Inflammatory macrophage (primary cell): ENCODE data around the gene UBE2V1.
"Not testable (repeated sequence)": the region's sequence is repeated elsewhere in the genome, so short reads cannot be mapped to it uniquely, and the experiment has no call there.

ENCODE experiments used
- DNase-seq, 2 donors: peaks; one replicate each; pipeline ENCODE4 v3.0.0-alpha.2; 2020 to 2022

The UBE2V1 gene

DNA sequence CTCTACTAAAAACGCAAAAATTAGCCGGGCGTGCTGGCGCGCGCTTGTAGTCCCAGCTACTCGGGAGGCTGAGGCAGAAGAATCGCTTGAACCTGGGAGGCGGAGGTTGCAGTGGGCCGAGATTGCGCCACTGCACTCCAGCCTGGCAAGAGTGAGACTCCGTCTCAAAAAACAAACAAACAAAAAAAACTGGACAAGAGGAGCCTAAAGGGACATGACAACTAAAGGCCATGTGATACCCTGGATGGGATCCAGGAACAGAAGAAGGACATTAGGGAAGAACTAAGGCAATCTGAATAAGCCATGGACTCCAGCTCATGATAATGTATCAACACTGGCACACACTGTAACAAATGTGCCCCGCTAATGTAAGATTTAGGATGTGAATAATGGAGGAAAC lies 24.8 kb upstream of the UBE2V1 start:
- DNase-seq = not testable (repeated sequence)

DNA sequence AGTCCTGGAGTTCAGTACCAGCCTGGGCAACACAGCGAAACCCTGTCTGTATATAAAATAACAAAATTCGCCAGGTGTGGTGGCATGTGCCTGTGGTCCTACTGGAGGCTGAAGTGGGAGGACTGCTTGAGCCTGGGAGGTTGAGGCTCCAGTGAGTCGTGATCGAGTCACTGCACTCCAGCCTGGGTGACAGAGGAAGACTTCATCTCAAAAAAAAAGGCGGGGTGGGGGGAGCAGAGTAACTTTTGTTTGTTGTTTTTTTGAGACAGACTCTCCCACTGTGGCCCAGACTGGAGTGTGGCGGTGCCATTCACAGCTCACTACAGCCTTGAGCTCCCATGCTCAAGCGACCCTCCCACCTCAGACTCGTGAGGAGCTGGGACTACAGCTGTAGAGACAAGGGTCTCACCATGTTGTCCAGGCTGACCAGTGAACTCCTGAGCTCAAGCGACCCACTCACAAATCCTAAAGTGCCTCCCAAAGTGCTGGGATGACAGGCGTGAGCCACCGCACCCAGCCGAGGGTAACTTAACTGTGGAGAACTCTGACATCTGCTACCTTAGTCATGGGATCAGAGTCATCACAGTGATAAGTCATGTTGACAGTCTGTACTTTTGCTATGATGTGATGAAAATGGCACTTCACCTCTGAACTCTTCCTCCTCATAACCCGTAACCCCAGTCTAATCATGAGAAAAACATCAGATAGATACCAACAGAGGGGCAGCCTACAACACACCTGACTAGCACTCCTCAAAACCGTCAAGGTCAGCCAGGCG lies 24.1 kb upstream of the UBE2V1 start:
- DNase-seq = no peak

DNA sequence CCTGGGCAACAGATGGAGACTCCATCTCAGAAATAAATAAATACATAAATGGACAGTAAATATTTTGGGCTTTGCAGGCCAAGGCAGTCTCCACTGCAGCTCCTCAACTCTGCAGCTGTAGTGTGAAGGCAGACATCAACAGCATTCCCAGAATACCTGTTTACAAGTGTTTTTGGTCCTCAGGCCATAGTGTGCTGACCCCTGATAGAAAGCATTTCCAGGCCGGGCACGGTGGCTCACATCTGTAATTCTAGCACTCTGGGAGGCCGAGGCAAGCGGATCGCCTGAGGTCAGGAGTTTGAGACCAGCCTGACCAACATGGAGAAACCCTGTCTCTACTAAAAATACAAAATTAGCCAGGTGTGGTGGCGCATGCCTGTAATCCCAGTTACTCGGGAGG lies 22.2 kb upstream of the UBE2V1 start:
- DNase-seq = not testable (repeated sequence)

DNA sequence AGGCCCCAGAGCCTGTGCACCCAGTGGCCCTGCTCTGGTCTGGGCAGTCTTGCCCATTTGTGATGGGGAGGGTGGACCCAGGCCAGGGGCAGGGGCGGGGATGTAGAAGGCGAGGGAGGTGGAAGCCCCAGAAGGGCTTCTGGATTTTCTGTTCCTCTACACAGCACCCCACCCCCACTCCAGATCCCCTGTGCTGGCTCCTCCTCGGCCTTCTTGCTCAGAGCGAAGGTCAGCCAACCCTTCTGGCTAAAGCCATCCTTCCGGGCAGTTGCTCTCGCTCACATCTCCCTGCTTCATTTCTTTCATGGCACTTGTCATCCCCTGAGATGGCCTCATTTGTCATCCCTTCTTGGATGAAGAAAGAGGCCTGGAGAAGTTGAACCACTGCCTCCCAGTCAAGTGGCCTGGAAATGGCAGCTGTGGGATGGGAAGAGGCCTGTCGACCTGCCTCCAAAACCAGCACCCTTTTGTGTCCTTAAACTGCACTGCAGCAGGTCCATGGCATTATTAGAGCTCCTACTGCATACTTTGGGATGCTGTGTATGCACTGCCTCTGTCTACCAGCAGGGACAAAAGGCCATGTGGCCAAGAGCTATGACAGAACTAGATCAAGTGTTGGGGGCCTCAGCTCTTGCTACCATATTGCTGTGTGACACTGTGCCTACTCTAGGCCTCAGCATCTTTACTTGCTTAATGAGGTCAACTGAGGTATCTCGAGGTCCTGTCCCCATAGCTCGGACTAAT lies 20.7 kb upstream of the UBE2V1 start:
- no peak for DNase-seq

DNA sequence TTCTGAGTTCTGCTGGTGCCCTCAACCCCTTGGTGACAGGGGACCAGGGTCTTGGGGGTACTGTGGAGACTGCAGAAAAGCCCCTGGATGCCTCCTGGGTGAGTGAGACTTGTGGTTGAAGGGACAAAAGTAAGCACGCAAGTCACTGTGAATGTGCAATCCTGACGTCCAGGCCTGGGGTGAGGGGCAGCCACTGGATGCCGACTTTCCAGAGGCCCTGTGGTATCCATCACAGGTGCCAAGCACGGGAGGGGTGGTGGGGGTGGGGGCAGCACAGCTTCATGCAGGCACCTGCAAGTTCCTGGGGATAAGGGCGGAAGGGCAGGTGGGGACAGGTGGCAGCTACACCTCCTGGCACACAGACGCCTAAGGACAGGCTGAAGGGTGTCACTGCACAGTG lies 20.1 kb upstream of the UBE2V1 start:
- no peak for DNase-seq

DNA sequence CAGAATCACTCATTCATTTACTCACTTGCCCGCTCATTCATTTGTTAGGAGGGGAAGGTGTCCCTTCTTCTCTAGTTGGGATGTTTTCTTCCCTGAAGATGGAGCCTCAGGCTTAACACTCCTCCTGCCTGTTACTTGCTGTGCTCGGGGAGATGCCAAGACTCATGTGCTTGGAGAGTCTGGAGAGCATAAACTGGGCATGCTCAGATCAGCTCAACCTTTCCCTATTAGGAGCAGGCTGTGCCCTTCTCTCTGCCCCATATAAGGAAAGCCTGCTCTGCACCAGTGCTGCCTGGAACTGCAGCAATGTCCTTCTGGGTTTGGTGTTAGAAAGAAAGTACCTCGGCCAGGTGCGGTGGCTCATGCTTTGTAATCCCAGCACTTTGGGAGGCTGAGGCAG lies 18.0 kb upstream of the UBE2V1 start:
- DNase-seq = no peak

DNA sequence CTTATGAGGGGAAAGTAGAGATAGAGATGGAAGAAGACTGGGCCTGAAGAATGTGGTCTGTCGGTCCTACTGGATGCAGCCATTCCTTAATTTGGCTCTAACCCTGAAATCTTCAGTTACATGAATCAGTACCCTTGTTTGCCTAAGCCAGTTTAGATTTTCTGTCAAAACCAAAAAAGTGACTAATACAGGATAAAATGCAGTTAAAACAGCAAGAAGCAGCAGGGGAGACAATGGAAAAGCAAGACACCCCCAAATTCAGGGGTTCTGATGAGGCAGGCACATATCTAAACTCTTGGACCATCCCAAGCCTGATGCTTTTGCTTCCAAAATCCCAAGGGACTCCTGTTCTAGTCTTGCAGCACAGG lies 17.4 kb upstream of the UBE2V1 start:
- DNase-seq = no peak

DNA sequence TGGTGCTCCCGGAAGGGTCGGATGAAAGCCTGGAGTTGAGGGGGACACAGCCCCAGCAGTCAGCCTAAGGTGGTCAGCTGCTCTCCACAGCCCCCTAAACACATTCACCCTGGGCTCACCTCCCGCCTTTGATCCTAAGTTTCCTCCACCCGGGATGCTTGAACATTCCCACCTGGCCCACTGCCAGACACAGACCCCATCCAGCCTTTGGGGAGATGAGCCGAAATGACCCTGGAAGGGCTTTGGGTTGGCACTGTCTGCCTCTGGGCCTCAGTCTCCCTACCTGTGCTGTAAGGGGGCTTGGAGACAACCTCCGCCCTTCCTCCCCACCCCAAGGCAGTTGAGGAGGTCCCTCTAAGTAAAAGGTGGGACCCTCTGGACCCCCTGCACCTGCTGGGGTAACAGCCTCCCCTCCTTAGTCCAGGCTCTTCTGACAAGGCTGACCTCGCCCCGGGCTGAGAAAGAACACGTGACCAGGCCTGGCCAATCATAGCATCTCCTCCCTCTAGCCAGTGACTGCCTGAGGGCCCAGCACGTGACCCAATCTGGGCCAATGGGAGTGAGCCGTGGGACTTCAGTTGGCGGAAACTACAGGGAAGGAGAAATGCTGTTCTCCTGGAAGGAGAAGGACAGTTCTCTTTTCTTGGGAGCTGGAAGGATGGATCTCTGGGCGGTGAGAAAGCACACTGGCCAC lies 16.9 kb upstream of the UBE2V1 start:
- no peak for DNase-seq

DNA sequence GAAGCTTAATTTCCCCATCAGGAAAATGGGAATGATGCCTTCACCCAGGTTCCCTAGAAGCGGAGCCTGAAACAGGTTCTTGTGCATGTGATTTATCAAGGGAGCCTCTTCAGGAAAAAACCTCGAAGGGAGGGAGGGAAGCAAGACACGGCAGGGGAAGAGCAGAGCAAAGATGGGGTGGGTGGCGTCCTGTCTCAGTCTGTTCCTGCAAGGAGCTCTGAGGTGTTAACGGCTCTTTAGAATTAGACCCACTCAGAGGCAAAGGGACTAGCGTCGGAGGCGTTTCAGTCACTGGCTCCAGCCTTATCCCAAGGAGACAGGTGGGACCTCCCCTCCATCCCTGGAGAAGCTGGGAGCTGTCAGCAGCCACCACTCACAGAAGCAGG lies 15.6 kb upstream of the UBE2V1 start:
- no peak for DNase-seq

DNA sequence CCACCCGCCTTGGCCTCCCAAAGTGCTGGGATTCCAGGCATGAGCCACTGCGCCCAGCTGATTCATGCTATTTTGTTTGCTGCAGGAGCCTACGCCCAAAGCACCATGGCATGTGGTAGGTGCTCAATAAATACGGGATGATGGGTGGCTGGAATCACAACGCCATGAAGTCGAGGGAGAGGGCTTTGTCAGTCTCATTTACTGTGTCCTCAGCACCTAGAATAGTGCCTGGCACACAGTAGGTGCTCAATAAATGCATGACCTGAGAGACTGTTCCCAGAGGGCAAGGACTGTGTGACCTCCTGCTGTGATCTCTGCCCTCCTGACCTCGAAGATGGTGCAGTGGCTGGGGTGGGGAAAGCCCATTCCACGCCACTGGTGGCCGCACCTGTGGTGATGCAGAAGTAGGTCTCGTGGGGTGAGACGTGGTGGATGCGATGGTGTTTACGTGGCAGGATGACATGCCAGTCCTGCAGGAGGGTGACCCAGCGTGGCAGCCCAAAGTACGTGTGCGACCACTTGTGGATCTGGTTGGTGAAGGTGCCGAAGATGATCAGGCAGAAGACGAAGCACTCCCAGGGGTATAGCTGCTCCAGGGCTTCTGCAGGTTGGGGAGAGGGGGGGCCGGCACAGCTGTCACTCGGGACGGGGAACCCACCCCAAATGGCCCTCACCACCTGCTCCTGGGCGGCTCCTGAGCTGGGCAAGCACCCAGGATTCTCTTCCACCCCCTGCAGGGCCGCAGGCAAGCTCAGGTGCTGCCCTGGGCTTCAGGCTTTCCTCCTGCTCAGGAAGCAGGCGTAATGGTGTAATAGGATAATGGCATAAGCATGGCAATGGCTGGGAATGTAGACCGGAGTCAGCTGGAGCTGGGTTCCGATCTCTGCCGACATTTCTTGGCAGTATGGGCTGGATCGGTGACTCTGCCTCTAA lies 14.9 kb upstream of the UBE2V1 start:
- DNase-seq = no peak

DNA sequence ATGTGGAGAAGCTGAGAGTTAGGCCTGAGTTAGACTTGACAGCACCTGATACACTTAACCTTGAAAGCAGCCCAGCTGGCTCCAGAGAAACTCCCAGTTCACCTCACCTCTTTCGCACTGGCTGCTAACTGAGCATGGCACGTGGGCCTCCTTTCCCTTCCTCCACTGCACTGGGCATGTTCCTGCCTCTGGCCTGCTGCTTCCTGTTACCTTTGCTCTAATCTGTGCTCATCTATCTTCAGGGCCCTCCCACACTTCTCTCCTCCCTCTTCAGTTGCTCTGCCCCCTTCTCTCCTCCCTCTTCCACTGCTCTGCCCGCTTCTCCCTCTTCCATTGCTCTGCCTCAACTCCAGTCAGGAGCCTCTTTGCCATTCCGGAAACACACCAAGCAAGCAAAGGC lies 13.7 kb upstream of the UBE2V1 start:
- no peak for DNase-seq

DNA sequence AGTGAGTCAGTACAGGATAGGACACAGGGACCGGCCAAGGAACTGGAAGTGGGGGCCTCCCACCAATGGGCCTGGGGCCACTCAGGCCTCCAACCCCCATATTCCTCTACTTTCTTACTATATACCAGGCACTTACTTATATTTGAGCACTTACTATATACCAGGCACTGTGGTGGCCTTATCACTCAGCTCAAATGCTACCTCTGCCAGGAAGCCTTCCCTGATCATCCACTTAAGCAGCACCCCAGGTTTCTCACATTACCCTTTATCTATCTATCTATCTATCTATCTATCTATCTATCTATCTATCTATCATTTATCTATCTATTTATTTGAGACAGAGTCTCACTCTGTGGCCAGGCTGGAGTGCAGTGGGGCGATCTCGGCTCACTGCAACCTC lies 12.3 kb upstream of the UBE2V1 start:
- no peak for DNase-seq

DNA sequence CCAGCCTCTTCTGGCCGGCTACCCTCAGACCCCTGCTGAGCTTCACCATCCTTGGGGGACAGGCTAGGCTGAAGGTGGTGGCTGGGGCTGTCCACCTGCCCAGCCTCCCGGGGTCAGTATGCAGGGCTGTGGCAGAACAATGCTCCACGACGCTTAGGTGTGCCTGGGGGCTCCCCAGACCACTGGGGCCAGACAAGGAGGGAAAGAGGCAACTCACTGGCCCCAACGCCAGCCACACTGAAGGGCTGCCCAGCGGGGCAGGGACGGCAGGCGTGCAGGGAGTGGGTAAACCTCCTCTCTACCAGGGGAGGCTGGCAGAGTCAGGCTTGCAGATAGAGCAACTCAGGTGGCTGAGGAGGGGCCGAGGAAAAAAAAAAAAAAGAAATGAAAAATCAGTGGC lies 11.5 kb upstream of the UBE2V1 start:
- no peak for DNase-seq

DNA sequence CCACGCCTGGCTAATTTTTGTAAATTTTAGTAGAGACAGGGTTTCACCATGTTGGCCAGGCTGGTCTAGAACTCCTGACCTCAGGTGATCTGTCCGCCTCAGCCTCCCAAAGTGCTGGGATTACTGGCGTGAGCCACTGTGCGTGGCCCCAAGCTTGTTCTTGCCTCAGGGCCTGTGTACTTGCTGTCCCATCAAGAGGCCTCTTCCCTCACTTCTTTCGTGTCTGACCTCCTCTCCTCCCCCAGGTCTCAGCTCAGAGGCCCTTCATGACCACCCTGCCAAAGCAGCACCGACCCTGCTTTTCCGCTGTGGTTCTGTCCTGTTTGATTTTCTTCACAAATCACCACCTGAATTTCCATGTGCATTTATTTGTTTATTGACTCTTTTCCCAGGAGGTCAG lies 10.5 kb upstream of the UBE2V1 start:
- DNase-seq = no peak

DNA sequence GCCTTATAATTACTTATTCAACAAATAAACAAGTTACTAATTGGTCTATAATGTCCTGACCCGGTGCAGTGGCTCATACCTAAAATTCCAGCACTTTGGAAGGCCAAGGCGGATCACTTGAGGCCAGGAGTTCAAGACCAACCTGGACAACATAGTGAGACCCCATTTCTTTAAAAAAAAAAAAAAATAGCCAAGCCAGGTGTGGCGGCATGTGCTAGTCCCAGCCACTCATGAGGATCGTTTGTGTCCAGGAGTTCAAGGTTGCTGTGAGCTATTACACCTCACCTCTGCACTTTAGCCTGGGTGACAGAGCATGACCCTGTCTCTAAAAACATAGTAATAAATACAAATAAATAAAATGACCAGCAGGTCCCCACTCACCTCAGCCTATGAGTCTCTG lies 9.8 kb upstream of the UBE2V1 start:
- DNase-seq = no peak

DNA sequence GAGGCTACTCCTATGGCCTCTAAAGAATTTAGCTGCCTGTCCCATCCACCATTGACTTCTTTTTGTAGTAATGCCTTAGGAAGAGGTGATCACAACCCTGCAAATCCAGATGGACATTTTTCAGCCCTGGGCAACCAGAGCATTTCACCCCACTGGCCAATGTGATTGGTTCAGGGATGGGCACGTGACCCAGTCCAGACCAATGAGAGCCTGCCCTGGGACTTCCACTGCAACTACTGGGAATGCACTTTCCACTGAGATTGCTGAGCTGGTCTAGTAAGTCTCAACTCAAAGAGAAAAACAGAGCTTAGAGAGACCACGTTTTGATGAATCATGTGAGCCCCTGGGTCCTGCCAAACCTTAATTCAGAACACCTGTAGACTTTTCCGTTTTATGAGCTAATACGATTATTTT lies 8.9 kb upstream of the UBE2V1 start:
- no peak for DNase-seq

DNA sequence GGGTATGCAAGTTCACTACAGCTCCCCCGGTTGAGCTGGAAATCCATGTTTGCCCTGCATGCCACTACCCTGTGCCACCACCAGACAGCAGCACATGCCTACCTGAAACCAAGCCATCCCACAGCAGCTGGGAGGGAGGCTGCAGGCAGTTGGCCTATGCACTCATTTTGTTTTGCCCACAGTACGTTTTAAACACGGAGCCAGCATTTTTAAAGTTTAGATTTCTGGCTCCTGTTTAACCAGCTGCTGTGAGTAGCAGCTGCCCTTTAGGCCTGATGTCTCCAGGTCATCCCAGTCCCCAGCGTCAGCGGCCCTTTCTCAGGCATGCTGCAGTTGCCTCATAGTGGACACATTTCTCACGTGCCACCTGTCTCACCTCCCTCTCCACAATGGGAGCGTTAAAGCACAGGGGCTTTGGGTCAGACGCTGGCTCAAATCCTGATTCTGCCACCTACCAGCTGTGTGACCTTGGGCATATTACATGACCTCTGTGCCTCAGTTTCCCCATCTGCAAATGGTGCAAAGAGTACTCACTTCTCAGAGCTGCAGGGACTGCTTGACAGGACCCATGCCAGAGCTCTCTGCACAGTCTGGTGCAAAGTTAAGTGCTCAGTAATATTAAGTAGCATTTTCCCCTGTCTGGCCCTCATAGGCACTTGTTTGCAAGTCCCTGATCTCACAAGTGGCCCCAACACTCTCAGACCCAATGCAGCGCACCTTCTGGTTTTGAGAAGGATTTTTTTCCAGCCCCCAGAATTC lies 8.2 kb upstream of the UBE2V1 start:
- DNase-seq = peak; percentile 62 to 69

DNA sequence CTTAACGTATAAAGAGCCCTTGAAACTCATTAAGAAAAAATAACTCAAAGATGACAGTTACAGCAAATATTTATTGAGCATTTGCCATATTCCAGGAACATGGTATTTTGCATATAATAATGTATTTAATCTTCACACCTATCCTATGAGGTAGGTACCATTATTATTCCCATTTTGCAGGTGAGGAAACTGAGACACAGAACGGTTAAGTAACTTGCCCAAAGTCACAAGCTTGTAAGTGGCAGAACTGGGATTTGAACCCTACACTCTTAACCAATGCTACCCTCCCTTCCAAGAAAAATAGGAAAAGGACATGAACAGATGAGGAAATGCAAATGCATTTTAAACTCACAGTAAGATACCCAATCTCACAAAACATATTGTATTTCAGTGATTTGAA lies 5.3 kb upstream of the UBE2V1 start:
- DNase-seq = no peak

DNA sequence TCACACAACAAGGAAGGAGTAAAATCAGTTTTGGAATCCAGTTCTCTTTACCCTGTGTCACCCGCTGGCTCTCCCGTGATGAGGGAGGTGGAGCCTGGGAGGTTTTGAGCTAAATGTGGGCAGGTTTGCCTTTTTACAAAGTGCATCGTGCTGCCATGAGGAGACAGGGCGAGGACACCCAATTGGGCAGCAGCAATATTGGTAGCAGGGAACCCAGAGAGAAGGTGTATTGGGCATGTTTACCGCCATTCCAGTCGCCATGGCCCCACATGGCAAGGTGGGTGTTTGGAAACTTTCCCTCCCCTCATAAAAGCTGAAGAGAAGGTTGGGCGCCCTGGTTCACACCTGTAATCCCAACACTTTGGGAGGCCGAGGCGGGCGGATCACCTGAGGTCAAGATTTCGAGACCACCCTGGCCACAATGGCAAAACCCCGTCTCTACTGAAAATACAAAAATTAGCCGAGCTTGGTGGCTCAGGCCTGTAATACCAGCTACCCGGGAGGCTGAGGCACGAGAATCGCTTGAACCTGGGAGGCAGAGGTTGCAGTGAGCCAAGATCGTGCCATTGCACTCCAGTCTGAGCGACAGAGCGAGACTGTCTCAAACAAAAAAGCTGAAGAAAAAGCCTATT lies 3.5 kb upstream of the UBE2V1 start:
- DNase-seq = no peak

DNA sequence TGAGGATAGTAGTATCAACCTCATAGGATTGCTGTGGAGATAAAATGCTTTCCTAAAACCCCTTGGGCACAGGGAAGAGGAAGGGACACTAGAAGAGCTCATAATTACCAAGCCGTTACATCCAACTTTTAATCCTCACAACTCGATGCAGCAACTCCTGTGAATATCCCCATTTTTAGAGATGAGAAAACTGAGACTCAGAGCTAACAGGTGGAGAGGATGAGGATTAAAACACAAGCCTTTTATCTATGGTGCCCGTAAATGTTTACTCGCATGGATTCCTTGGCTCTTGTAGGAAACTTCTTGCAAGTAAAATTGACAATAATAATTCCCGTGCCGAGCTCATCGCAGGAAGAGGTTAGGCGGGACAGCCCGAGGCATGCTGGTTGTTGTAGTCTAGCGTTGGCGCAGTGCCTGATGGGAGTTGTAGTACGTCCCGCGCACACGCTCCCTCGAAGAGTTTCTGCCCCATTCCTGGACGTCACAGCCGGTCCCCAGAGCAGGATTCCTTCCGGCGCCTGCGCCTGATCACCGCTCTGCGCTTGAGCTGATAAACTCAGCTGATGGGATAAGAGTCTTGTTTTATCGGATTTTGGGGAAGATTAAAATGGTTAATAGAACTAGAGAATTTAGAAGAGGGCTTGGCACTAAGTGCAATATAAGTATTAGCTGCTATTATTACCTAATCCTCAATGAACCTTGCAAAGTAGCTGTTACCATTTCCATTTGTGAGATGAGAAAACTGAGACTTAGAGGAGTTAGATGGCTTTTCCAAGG lies 2.8 kb upstream of the UBE2V1 start:
- peak; percentile 95 to 96 for DNase-seq
